Suprapubic skin (tissue), 3 donors: ENCODE data around the gene CAMK2D.

ENCODE experiments used
- CTCF ChIP-seq, 2 donors: fragments of 200-600 bp in 1 of 2; fragments of 450-650 bp in 1 of 2; sonication (generic) in 1 of 2; IDR thresholded peaks; one replicate each; pipeline ENCODE4 v1.5.1; 2016 to 2019; ENCODE audit warnings: antibody characterized with exemption in 2 of 2, mild to moderate bottlenecking in 1 of 2, moderate library complexity in 1 of 2
- POLR2A ChIP-seq, 2 donors: fragments of 450-650 bp; IDR thresholded peaks; one replicate each; pipeline ENCODE4 v1.6.1; 2017; ENCODE audit warnings: antibody characterized with exemption in 2 of 2, mild to moderate bottlenecking in 2 of 2, moderate library complexity in 2 of 2

GRCh38 chr4:113744667-113745240 lies 16.8 kb downstream of the CAMK2D start:
- no peak for TF ChIP-seq CTCF (IDR thresholded peaks at IDR 0.05)
- TF ChIP-seq POLR2A (IDR thresholded peaks at IDR 0.05): no peak
